NCI-H446 treated with DMSO at 0.1 percent for 48 hours (cell line): Measurements from ENCODE around the gene CHCHD6.
"Not testable (repeated sequence)": the region's sequence is repeated elsewhere in the genome, so short reads cannot be mapped to it uniquely, and the experiment has no call there.

Experiments
- DNase-seq: peaks from one replicate; lab custom pipeline; 2025; lab: John Stamatoyannopoulos, UW

The CHCHD6 gene

GRCh38 chr3:126770096-126770495 is 66.1 kb downstream of the CHCHD6 start:
- DNase-seq, result no peak

DNA sequence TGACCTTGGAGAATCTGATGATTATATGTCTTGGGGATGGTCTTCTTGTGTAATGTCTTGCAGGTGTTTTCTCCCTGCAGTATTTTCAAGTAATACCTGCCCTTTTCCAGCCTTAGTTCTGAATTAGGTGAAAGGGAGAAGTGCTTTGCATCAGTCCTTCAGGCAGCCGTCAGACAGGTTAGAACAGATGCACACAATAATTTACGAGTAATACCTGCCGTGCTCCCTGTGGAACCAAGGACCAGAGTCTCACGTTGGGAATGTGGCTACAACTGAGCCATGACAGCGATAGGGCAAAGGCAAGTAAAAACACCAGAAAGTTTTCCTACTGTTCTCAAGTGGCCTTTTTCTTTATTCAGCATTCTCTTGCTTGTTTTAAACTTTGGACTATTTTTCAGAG is 69.1 kb downstream of the CHCHD6 start:
- DNase-seq, result no peak

GRCh38 chr3:126773783-126774182 is 69.7 kb downstream of the CHCHD6 start:
- no peak for DNase-seq

DNA sequence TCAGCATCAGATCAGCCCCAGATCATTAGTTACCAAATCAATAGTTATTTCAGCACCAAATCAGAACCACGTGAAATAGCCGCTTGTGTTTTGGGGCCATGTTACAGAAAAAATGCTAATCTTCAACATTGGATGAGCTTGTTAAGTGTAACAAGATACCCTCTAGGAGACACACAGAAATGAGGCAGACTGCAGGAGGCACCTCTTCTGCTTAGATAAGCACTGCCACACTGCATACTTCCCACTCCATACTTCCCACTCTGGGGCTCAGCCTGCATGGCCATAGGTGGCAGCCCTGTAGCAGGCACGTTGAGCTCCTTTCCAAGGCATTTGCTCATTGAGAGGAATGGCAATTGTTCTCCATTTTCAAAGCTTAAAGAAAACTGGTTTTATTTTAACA is 73.3 kb downstream of the CHCHD6 start:
- DNase-seq, result no peak

GRCh38 chr3:126780666-126781065 is 76.6 kb downstream of the CHCHD6 start:
- no peak for DNase-seq

GRCh38 chr3:126781406-126781805 is 77.4 kb downstream of the CHCHD6 start:
- DNase-seq, result peak; percentile 24

GRCh38 chr3:126781889-126782491 is 78.0 kb downstream of the CHCHD6 start:
- DNase-seq, result peak; percentile 50

- peak; percentile 6 for DNase-seq
These were observed 78.5 kb downstream of the CHCHD6 start for GRCh38 chr3:126782536-126782935.

- DNase-seq, result no peak
These were observed 80.2 kb downstream of the CHCHD6 start for GRCh38 chr3:126784254-126784653.

- DNase-seq, result not testable (repeated sequence)
These were observed 87.3 kb downstream of the CHCHD6 start for GRCh38 chr3:126791320-126791719.

DNA sequence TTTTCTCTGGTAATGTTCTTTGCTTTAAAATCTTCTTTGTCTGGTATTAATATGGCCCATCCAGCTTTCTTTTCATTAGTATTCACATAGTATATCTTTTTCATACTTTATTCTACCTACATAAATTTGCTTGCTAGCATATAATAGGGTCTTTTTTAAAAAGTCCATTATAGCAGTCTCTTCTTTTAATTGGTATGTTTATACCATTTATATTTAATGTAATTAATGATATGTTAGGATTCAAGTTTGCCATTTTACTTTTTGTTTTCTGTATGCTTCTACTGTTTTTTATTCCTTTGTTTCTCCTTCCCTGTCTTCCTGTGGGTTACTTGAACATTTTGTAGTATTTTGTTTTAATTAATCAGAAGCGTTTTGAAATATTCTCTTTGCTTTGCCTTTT is 89.0 kb downstream of the CHCHD6 start:
- no peak for DNase-seq

GRCh38 chr3:126797563-126797962 is 93.5 kb downstream of the CHCHD6 start:
- no peak for DNase-seq

DNA sequence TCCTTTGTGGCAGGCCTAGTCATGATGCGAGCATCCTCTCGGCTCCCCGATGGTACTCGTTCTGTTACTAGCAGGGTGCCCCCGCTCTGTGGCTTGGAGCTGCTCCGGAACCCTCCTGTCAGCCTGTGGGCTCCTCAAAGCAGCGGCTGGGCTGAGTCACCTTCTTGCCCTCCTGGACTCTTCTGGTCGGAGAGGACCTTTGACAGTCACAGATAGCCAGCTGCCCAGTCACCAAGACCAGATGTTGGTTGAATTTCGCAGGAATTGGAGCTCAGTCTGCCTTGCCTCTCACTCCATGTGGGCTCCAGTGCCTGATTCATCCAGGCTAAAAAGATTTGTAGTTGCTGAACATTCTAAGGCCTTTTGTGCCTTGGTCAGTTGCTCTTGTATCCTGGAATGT is 94.5 kb downstream of the CHCHD6 start:
- DNase-seq, result no peak

- DNase-seq, result no peak
These were observed 95.1 kb downstream of the CHCHD6 start for GRCh38 chr3:126799099-126799498.

- not testable (repeated sequence) for DNase-seq
These were observed 97.3 kb downstream of the CHCHD6 start for GRCh38 chr3:126801312-126801711.

DNA sequence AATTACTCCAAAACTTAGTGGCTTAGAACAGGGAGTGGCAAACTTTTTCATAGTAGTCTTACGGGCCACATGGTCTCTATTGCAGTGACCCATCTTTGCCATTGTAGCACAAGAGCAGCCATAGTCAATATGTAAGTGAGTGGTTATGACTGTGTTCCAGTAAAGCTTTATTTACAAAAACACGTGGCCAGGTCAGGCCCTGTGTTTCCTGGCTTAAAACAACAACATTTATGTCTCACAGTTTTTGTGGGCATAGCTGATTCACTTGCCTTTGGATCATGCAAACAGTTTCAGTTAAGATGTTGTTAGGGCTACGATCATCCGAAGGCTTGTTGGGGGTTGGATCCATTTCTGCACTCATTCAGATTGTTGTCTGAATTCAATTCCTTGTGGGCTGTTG is 103.8 kb downstream of the CHCHD6 start:
- no peak for DNase-seq

DNA sequence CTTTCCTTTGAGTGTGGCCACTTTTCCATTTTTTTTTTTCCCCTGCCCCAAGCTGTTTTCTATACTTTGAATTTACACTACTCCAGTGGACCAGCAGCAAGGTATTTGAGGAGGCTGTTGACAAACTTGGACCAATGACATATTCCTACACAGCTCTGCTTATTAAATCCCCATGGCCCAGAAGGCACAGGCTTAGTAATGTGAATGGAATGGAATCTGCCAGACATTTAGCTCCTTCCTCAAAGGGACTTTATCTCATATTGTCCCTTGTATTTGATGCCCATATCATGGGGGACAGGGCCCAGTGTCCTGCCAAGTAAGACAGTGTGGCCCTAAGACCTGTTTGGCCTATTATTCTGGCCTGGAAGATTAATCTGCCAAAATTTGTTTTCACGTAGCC is 107.5 kb downstream of the CHCHD6 start:
- no peak for DNase-seq

DNA sequence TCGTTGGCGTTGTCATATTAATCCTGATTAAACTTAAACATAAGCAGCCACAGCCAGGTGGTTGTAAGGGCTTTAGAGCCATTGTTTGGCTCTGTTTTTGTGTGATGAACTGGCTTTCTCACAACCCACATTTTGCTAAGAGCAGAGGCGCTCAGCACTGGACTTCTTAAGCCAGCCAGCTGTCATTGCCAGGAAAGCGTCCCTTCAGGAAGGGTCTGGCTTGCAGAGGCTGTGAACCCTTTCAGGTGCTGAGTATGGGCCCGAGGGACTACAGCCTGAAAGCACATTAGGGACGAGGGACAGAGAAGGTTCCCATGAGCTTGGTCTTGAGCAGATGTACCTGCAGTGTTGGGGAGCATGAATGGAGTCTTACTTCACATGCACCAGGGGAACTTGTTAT is 112.3 kb downstream of the CHCHD6 start:
- DNase-seq, result no peak

DNA sequence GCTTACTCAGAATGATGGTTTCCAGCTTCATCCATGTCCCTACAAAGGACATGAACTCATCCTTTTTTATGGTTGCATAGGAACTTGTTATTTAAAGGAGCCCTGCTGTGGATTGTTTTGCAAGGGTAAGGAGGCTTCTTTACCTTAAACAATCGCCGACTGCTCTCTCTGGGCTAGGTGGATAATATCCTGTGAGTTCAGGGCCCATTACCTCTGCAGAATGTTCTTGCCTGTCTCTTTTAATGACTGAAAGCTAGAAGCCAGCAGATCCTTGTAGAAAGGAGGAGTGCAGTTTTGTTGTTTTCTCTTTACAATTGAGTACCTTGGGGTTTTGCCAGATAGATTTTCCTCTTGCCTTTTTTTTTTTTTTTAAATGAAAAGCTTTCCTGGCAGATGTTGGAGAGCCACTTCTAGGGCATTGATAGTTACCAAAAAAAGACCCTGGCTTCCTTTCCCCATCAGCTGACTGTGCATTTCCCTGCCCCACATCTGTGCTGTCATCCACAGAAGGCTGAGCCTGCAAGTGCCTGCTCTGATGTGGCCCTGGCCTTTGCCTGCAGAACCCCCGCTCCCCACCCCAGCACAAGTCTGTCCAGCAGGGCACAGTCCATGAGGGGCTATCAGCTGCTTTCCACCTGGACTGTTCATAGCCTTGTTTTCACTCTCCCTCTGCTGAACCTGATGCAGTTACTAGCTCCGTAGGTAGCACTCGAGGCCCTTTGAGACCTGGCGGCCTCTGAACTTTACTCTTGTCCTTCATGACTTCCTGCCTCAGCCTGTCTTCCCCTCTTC is 113.1 kb downstream of the CHCHD6 start:
- DNase-seq, result peak; percentile 40

DNA sequence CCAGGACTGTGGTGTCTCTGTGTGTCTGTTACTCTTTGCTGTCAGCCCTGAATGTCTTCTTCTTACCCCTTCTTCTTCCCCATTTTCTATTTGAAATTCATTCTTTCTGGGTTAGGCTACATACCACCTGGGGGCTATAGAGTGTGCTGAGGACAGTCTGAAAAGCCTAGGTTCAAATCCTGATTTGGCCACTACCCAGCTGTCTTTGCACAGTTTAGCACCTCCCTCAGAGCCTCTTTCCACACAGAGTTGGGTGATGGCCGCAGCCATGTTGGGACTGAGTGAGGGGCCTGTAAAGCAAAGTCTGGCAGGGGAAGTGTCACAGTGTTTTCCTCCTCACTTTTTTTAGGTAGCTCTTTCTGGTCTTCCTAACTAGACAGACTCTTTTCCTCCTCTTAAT is 113.7 kb downstream of the CHCHD6 start:
- no peak for DNase-seq

DNA sequence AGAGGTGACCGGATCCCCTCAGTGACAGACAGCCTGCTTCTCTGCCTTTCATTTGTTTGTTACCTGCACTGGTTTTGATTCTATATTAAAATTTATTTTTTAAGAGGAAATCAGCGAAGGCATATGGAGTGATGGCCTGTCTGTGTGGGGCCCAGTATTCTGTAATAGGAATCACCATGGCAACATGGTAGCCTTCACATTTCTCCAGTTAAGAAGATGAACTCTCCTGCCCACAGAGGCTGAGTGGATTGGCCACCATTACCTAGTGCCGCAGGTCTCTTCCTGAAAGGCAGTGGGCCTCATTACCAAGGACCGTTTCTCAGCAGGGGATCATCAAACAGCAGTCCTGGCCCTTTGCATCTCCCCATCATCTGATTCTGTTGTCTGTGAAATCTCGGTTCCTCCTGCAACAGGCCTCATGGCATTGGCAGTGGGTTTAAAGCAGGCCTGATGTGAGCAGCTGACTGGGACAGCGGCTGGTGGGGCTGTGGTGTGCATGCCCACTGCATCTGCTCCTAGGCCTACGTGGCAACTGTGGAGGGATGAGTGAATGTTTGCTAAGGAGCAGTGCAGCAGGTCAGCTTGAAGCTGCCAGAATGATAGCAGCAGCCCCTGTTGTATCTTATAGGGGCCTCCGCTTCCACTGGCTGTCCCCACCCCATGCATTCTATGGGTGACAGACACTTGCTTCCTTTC is 114.5 kb downstream of the CHCHD6 start:
- no peak for DNase-seq

- no peak for DNase-seq
These were observed 122.7 kb downstream of the CHCHD6 start for GRCh38 chr3:126826693-126827092.

DNA sequence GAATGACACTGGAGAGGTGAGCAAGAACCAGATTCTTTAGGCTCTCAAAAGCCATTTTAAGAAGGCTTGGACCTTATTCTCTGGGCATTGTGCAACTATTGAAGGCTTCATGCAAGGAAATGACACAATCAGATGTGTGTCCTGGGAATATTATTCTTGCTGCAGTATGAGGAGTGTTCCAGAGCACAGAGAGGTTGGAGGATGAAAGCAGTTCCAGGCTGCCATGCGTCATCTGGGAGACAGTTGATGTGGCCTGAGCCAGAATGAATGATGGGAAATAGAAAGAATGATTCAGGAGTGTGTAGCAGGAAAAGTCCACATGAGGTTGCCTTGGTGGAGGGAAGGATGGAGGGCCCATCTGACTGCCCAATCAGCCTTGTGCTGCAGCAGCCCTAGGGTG is 123.1 kb downstream of the CHCHD6 start:
- no peak for DNase-seq
